ENCODE data around the gene B4GALT1. TPM values are rescaled to one million over a fixed set of nuclear protein-coding genes. Genes with fewer than 3 reads are reported as not detected.

The B4GALT1 gene
- total RNA-seq, 1 experiment from 2014 or later: 19.1 TPM

- H3K4me3 Mint-ChIP-seq: no peak overlapping the region
- DNase-seq (ENCODE audit: low spot score) (no peak), ATAC-seq (no peak)
- H3K9me3 Mint-ChIP-seq: no peaks in the 10 kb centered on the region
- peaks cover 53% of the 10 kb centered on the region for H3K4me1 Mint-ChIP-seq
- no peak for TF ChIP-seq E2F5 (CRISPR knock-in tag; IDR thresholded peaks at IDR 0.05)
- no peak for TF ChIP-seq E2F4 (CRISPR knock-in tag; IDR thresholded peaks at IDR 0.05; ENCODE audit: borderline replicate concordance, low read depth)
- TF ChIP-seq GRHL2 (CRISPR knock-in tag; IDR thresholded peaks at IDR 0.05; ENCODE audit: insufficient replicate concordance, severe bottlenecking): no peak
- no peak for TF ChIP-seq ZNF281 (CRISPR knock-in tag; IDR thresholded peaks at IDR 0.05)
- ChIA-PET POLR2A (interaction anchor here (0.6 kb wide), 1 partner anchor 10 kb away, joined by 4 read pairs; no protein-coding TSS in a partner anchor), CTCF (no interaction called here)
- H3K27ac Mint-ChIP-seq: no peak overlapping the region
- H3K27me3 Mint-ChIP-seq (ENCODE audit: low read depth): peaks cover 7% of the 10 kb centered on the region
- no peaks in the 10 kb centered on the region for H3K36me3 Mint-ChIP-seq
These were observed 5.5 kb downstream of the B4GALT1 start for GRCh38 chr9:33161589-33162132.

GRCh38 chr9:33161011-33161588, 6.0 kb downstream of the B4GALT1 start:
- no peak for DNase-seq (ENCODE audit: low spot score)
- H3K36me3 Mint-ChIP-seq: no peaks in the 10 kb centered on the region
- peaks cover 51% of the 10 kb centered on the region for H3K4me1 Mint-ChIP-seq
- no peak overlapping the region for H3K27ac Mint-ChIP-seq
- peaks cover 7% of the 10 kb centered on the region for H3K27me3 Mint-ChIP-seq (ENCODE audit: low read depth)
- ATAC-seq: peak; percentile 42
- H3K9me3 Mint-ChIP-seq: no peaks in the 10 kb centered on the region
- CTCF ChIA-PET: no interaction called here
- POLR2A ChIA-PET: interaction anchor here (0.6 kb wide), 1 partner anchor 9 kb away, joined by 4 read pairs; no protein-coding TSS in a partner anchor
- no peak overlapping the region for H3K4me3 Mint-ChIP-seq
- no peak for TF ChIP-seq MAX (CRISPR knock-in tag; IDR thresholded peaks at IDR 0.05)
- TF ChIP-seq CREM (CRISPR knock-in tag; IDR thresholded peaks at IDR 0.05): no peak
- TF ChIP-seq ZNF671 (CRISPR knock-in tag; IDR thresholded peaks at IDR 0.05): no peak
- no peak for TF ChIP-seq HMGXB4 (CRISPR knock-in tag; IDR thresholded peaks at IDR 0.05)
- no peak for TF ChIP-seq MLX (CRISPR knock-in tag; IDR thresholded peaks at IDR 0.05)
- TF ChIP-seq ERG (CRISPR knock-in tag; IDR thresholded peaks at IDR 0.05): no peak
- TF ChIP-seq ZNF425 (CRISPR knock-in tag; conservative IDR thresholded peaks at IDR 0.05): no peak
- no peak for TF ChIP-seq MXD4 (CRISPR knock-in tag; IDR thresholded peaks at IDR 0.05; ENCODE audit: borderline replicate concordance)
- TF ChIP-seq ETV6 (CRISPR knock-in tag; IDR thresholded peaks at IDR 0.05): no peak
- TF ChIP-seq TEAD4 (CRISPR knock-in tag; IDR thresholded peaks at IDR 0.05): no peak
- TF ChIP-seq ZNF416 (CRISPR knock-in tag; IDR thresholded peaks at IDR 0.05): no peak
- no peak for TF ChIP-seq ZNF532 (CRISPR knock-in tag; IDR thresholded peaks at IDR 0.05; ENCODE audit: borderline replicate concordance)
- TF ChIP-seq ZNF317 (CRISPR knock-in tag; IDR thresholded peaks at IDR 0.05; ENCODE audit: borderline replicate concordance, low read depth): no peak

Measured in WTC11 (cell line).